Coronary artery (tissue), 2 donors: Measurements from ENCODE around the gene KCNF1.

Experiments used
- DNase-seq: peaks from one replicate; pipeline ENCODE4 v3.0.0-alpha.2; 2017; ENCODE audit warnings: low spot score
- H3K27ac ChIP-seq, 2 donors: fragments of 200-600 bp; sonication (generic); one replicate each; pipeline ENCODE4 v1.5.1; 2016 to 2019
- H3K4me3 ChIP-seq: fragments of 200-600 bp; sonication (generic); 2 replicates; pipeline ENCODE4 v1.5.1; 2016; ENCODE audit warnings: mild to moderate bottlenecking, moderate library complexity
- CTCF ChIP-seq: fragments of 200-600 bp; sonication (generic); IDR thresholded peaks from one replicate; pipeline ENCODE4 v1.5.1; 2019; ENCODE audit warnings: antibody characterized with exemption

KCNF1 gene

GRCh38 chr2:10885094-10885860, 26.5 kb upstream of the KCNF1 start:
- DNase-seq = no peak
- Histone ChIP-seq H3K27ac (no peak overlapping the region), H3K4me3 (no peak overlapping the region)
- TF ChIP-seq CTCF = no peak

GRCh38 chr2:10887476-10887875, 24.3 kb upstream of the KCNF1 start:
- no peak overlapping the region for H3K27ac ChIP-seq
- H3K4me3 ChIP-seq = no peak overlapping the region
- DNase-seq = peak; percentile 22
- TF ChIP-seq CTCF = no peak

GRCh38 chr2:10889651-10890215, 22.0 kb upstream of the KCNF1 start:
- H3K27ac ChIP-seq = no peak overlapping the region
- H3K4me3 ChIP-seq = no peak overlapping the region
- DNase-seq = peak; percentile 59
- no peak for TF ChIP-seq CTCF

- no peak overlapping the region for H3K4me3 ChIP-seq
- no peak for TF ChIP-seq CTCF
- peak; percentile 58 for DNase-seq
- H3K27ac ChIP-seq = no peak overlapping the region
These were observed 20.9 kb upstream of the KCNF1 start for GRCh38 chr2:10890706-10891270.

- DNase-seq = peak; percentile 5
- H3K4me3 ChIP-seq = no peak overlapping the region
- no peak overlapping the region for H3K27ac ChIP-seq
- no peak for TF ChIP-seq CTCF
These were observed 20.3 kb upstream of the KCNF1 start for GRCh38 chr2:10891390-10891789.

GRCh38 chr2:10891848-10892247, 19.9 kb upstream of the KCNF1 start:
- no peak overlapping the region for H3K27ac ChIP-seq
- no peak overlapping the region for H3K4me3 ChIP-seq
- DNase-seq = no peak
- TF ChIP-seq CTCF = no peak

- no peak for DNase-seq
- no peak overlapping the region for H3K4me3 ChIP-seq
- no peak for TF ChIP-seq CTCF
- H3K27ac ChIP-seq = no peak overlapping the region
These were observed 19.4 kb upstream of the KCNF1 start for GRCh38 chr2:10892316-10892715.
